Caco-2 (cell line): Measurements from ENCODE around the gene SRPK2. TPM values are rescaled to one million over a fixed set of nuclear protein-coding genes. Genes with fewer than 3 reads are reported as not detected.

Experiments used
- BruUV-seq: library from RNA; stranded (reverse); fragments of 400-500 nt; replicated peaks from 2 replicates; lab custom pipeline; 2021; lab: Mats Ljungman, UMichigan
- CTCF ChIA-PET: fragments of 300-600 bp; sonication (Branson Sonifier 250); formaldehyde crosslinking; loops from one replicate; lab custom pipeline; 2022; ENCODE audit warnings: antibody characterized with exemption; lab: Charles Lee
- POLR2A ChIA-PET: fragments of 300-600 bp; sonication (Branson Sonifier 250); formaldehyde crosslinking; loops from one replicate; lab custom pipeline; 2022; ENCODE audit warnings: antibody characterized with exemption; lab: Charles Lee
- DNase-seq, 2 experiments: peaks; one replicate each; pipeline versions ENCODE4 v3.0.0 to v3.0.0-alpha.2; 2020 to 2022
- H3K27me3 ChIP-seq: replicated peaks from 2 replicates; pipeline ENCODE4 v1.6.0; 2011; ENCODE audit warnings: low read length; ENCODE audit not compliant: control insufficient read depth, insufficient read depth
- H3K36me3 ChIP-seq: 2 replicates; pipeline ENCODE4 v1.5.1; 2011; ENCODE audit warnings: low read length; ENCODE audit not compliant: control insufficient read depth, insufficient read depth
- H3K4me1 ChIP-seq: fragments of 250-450 bp; sonication (Bioruptor Pico); 2 replicates; pipeline ENCODE4 v1.5.1; 2020; ENCODE audit warnings: mild to moderate bottlenecking
- H3K4me3 ChIP-seq: 2 replicates; pipeline ENCODE4 v1.5.1; 2011; ENCODE audit warnings: low read depth, mild to moderate bottlenecking, control low read depth, low read length
- H3K9me3 ChIP-seq: fragments of 250-450 bp; sonication (Bioruptor Pico); 2 replicates; pipeline ENCODE4 v1.5.1; 2020; ENCODE audit warnings: mild to moderate bottlenecking, moderate library complexity
- H3K27ac Mint-ChIP-seq: one replicate; pipeline ENCODE4 v1.8.0; 2022; ENCODE audit warnings: mixed read lengths; ENCODE audit not compliant: unreplicated experiment
- H3K27me3 Mint-ChIP-seq: one replicate; pipeline ENCODE4 v1.8.0; 2022; ENCODE audit warnings: mixed read lengths; ENCODE audit not compliant: insufficient read depth, unreplicated experiment
- H3K36me3 Mint-ChIP-seq: one replicate; pipeline ENCODE4 v1.8.0; 2022; ENCODE audit warnings: mild to moderate bottlenecking, mixed read lengths; ENCODE audit not compliant: insufficient read depth, unreplicated experiment
- H3K4me1 Mint-ChIP-seq: one replicate; pipeline ENCODE4 v1.8.0; 2022; ENCODE audit warnings: low read depth, mixed read lengths; ENCODE audit not compliant: unreplicated experiment
- H3K4me3 Mint-ChIP-seq: one replicate; pipeline ENCODE4 v1.8.0; 2022; ENCODE audit warnings: mild to moderate bottlenecking, moderate library complexity, mixed read lengths; ENCODE audit not compliant: unreplicated experiment
- H3K9me3 Mint-ChIP-seq: one replicate; pipeline ENCODE4 v1.8.0; 2022; ENCODE audit warnings: mixed read lengths; ENCODE audit not compliant: unreplicated experiment
- CTCF ChIP-seq, 2 experiments: fragments of 200-600 bp in 1 of 2; IDR thresholded peaks; 1 replicate in 1 of 2; 2 replicates in 1 of 2; pipeline versions ENCODE4 v1.5.1 to v1.8.0; 2011 to 2022; ENCODE audit warnings: antibody characterized with exemption in 1 of 2, control low read depth in 1 of 2, inconsistent platforms in 1 of 2, low read depth in 1 of 2, low read length in 1 of 2, mild to moderate bottlenecking in 1 of 2, moderate library complexity in 1 of 2; ENCODE audit not compliant: insufficient read depth in 1 of 2, severe bottlenecking in 1 of 2, unreplicated experiment in 1 of 2
- intact Hi-C: fragments of 100-400 bp; cut with micrococcal nuclease; formaldehyde crosslinking; loops from one replicate; pipeline ENCODE4 v1.10.0; 2022; ENCODE audit not compliant: unreplicated experiment
- total RNA-seq: library from RNA; stranded (reverse); gene quantifications from 2 replicates; pipeline ENCODE4 v1.2.3, GENCODE V29; 2022

Gene SRPK2
- total RNA-seq, 1 experiment from 2014 or later = 39.9 TPM

GRCh38 chr7:105268056-105268455 is 120.7 kb downstream of the SRPK2 start:
- intact Hi-C loops = no loop called here
- Mint-ChIP-seq H3K4me3 (no peak overlapping the region), H3K27me3 (no peaks in the 10 kb centered on the region), H3K36me3 (no peaks in the 10 kb centered on the region), H3K9me3 (no peaks in the 10 kb centered on the region), H3K4me1 (peaks cover 7% of the 10 kb centered on the region), H3K27ac (no peak overlapping the region)
- Histone ChIP-seq H3K4me3 (no peak overlapping the region; the same call in 1 of the 2 replicates), H3K36me3 (no peaks in the 10 kb centered on the region), H3K9me3 (no peaks in the 10 kb centered on the region), H3K27me3 (no peaks in the 10 kb centered on the region), H3K4me1 (peaks cover 10% of the 10 kb centered on the region)
- ChIA-PET POLR2A (no interaction called here), CTCF (no interaction called here)
- no peak for TF ChIP-seq CTCF (IDR thresholded peaks at IDR 0.05; ENCODE audit: insufficient read depth in 1 of 2, low read depth in 1 of 2, low read length in 1 of 2, severe bottlenecking in 1 of 2, unreplicated experiment in 1 of 2)
- no TSS peak for BruUV-seq
- no peak for DNase-seq

- Histone ChIP-seq H3K27me3 (no peaks in the 10 kb centered on the region), H3K9me3 (no peaks in the 10 kb centered on the region), H3K4me1 (peaks cover 10% of the 10 kb centered on the region), H3K36me3 (no peaks in the 10 kb centered on the region), H3K4me3 (no peak overlapping the region)
- H3K9me3 Mint-ChIP-seq = no peaks in the 10 kb centered on the region
- H3K4me1 Mint-ChIP-seq = peaks cover 7% of the 10 kb centered on the region
- no peaks in the 10 kb centered on the region for H3K27me3 Mint-ChIP-seq
- no peak overlapping the region for H3K4me3 Mint-ChIP-seq
- intact Hi-C loops = no loop called here
- ChIA-PET POLR2A (no interaction called here), CTCF (no interaction called here)
- no TSS peak for BruUV-seq
- H3K36me3 Mint-ChIP-seq = no peaks in the 10 kb centered on the region
- no peak for TF ChIP-seq CTCF (IDR thresholded peaks at IDR 0.05; ENCODE audit: insufficient read depth in 1 of 2, low read depth in 1 of 2, low read length in 1 of 2, severe bottlenecking in 1 of 2, unreplicated experiment in 1 of 2)
- DNase-seq = no peak
- H3K27ac Mint-ChIP-seq = no peak overlapping the region
Measured at GRCh38 chr7:105267244-105267643, 121.5 kb downstream of the SRPK2 start.

GRCh38 chr7:105264707-105265106 is 124.0 kb downstream of the SRPK2 start:
- Mint-ChIP-seq H3K9me3 (no peaks in the 10 kb centered on the region), H3K27me3 (no peaks in the 10 kb centered on the region), H3K27ac (no peak overlapping the region), H3K36me3 (no peaks in the 10 kb centered on the region), H3K4me3 (no peak overlapping the region), H3K4me1 (peaks cover 6% of the 10 kb centered on the region)
- Histone ChIP-seq H3K9me3 (no peaks in the 10 kb centered on the region), H3K4me3 (no peak overlapping the region), H3K4me1 (peaks cover 10% of the 10 kb centered on the region), H3K27me3 (no peaks in the 10 kb centered on the region), H3K36me3 (no peaks in the 10 kb centered on the region)
- no TSS peak for BruUV-seq
- no peak for TF ChIP-seq CTCF (IDR thresholded peaks at IDR 0.05; ENCODE audit: insufficient read depth in 1 of 2, low read depth in 1 of 2, low read length in 1 of 2, severe bottlenecking in 1 of 2, unreplicated experiment in 1 of 2)
- ChIA-PET CTCF (interaction anchor here (0.6 kb wide), 1 partner anchor 72 kb away, joined by 3 read pairs; no protein-coding TSS in a partner anchor), POLR2A (no interaction called here)
- intact Hi-C loops = no loop called here
- DNase-seq = no peak
